Measurements from ENCODE around the gene CCND1.

- TF ChIP-seq YY1 (IDR thresholded peaks at IDR 0.05; ENCODE audit: insufficient read depth, insufficient read length) = no peak
- TF ChIP-seq SUZ12 (IDR thresholded peaks at IDR 0.05; ENCODE audit: extremely low read depth, insufficient read depth, insufficient read length) = no peak
- no peak for TF ChIP-seq ZNF274 (IDR thresholded peaks at IDR 0.05; ENCODE audit: low read depth, low read length)
These were observed 20.4 kb downstream of the CCND1 start for GRCh38 chr11:69661413-69661715.
